Liver (tissue), 3 donors: ENCODE data around the gene CAGE1.

Experiments used
- CTCF ChIP-seq: fragments of 150-350 bp; IDR thresholded peaks from 2 replicates; pipeline ENCODE4 v1.5.1; 2017; ENCODE audit warnings: improper control_type of control experiment, low read depth, low read length; ENCODE audit not compliant: missing input control
- FOXA1 ChIP-seq: IDR thresholded peaks from 2 replicates; pipeline ENCODE4 v1.6.1; 2016; ENCODE audit warnings: antibody characterized with exemption
- FOXA2 ChIP-seq: IDR thresholded peaks from 2 replicates; pipeline ENCODE4 v1.6.1; 2016; ENCODE audit warnings: antibody characterized with exemption
- MAX ChIP-seq: IDR thresholded peaks from 2 replicates; pipeline ENCODE4 v1.6.1; 2016; ENCODE audit warnings: antibody characterized with exemption
- RAD21 ChIP-seq, 2 donors: IDR thresholded peaks; 2 replicates each; pipeline ENCODE4 v1.6.1; 2016; ENCODE audit warnings: antibody characterized with exemption in 2 of 2, mild to moderate bottlenecking in 2 of 2
- REST ChIP-seq: IDR thresholded peaks from 2 replicates; pipeline ENCODE4 v1.6.1; 2016; ENCODE audit warnings: antibody characterized with exemption, mild to moderate bottlenecking
- RXRA ChIP-seq, 2 donors: IDR thresholded peaks; 2 replicates each; pipeline ENCODE4 v1.6.1; 2017 to 2018; ENCODE audit warnings: antibody characterized with exemption in 2 of 2, mild to moderate bottlenecking in 1 of 2
- SP1 ChIP-seq: IDR thresholded peaks from 2 replicates; pipeline ENCODE4 v1.6.1; 2018; ENCODE audit warnings: antibody characterized with exemption, mild to moderate bottlenecking
- TAF1 ChIP-seq: conservative IDR thresholded peaks from 2 replicates; pipeline ENCODE4 v1.6.1; 2016; ENCODE audit warnings: antibody characterized with exemption, mild to moderate bottlenecking
- ZBTB33 ChIP-seq: IDR thresholded peaks from 2 replicates; pipeline ENCODE4 v1.6.1; 2016; ENCODE audit warnings: antibody characterized with exemption
- donor health status: healthy.
- donor health status: healthy.

- TF ChIP-seq CTCF = no peak
- no peak for TF ChIP-seq RAD21 (IDR thresholded peaks at IDR 0.05)
- TF ChIP-seq ZBTB33 = peak; percentile 0
- TF ChIP-seq FOXA1 = peak; percentile 4
- TF ChIP-seq REST = no peak
- no peak for TF ChIP-seq RXRA (IDR thresholded peaks at IDR 0.05)
- TF ChIP-seq SP1 = no peak
- TF ChIP-seq MAX = no peak
- no peak for TF ChIP-seq TAF1
- no peak for TF ChIP-seq FOXA2
Measured at GRCh38 chr6:7313505-7314165, 75.9 kb downstream of the CAGE1 start.
